Hepatocyte (in vitro differentiated cells): Measurements from ENCODE around the gene ABCG2. TPM values are rescaled to one million over a fixed set of nuclear protein-coding genes. Genes with fewer than 3 reads are reported as not detected.

Source experiments
- DNase-seq: peaks from one replicate; pipeline ENCODE4 v3.0.0-alpha.2; 2016; ENCODE audit warnings: low spot score
- H2AFZ ChIP-seq: fragments of 200-600 bp; sonication (generic); 2 replicates; pipeline ENCODE4 v1.6.0; 2016; ENCODE audit warnings: antibody characterized with exemption, mild to moderate bottlenecking
- H3K27ac ChIP-seq: fragments of 200-600 bp; sonication (generic); 2 replicates; pipeline ENCODE4 v1.5.1; 2016; ENCODE audit warnings: mild to moderate bottlenecking
- H3K27me3 ChIP-seq: fragments of 200-600 bp; sonication (generic); 2 replicates; pipeline ENCODE4 v1.6.1; 2016
- H3K36me3 ChIP-seq: fragments of 200-600 bp; sonication (generic); replicated peaks from 2 replicates; pipeline ENCODE4 v1.5.1; 2016; ENCODE audit warnings: low read depth; ENCODE audit not compliant: insufficient read depth
- H3K4me1 ChIP-seq: fragments of 200-600 bp; sonication (generic); 2 replicates; pipeline ENCODE4 v1.5.1; 2016; ENCODE audit warnings: mild to moderate bottlenecking, moderate library complexity; ENCODE audit not compliant: insufficient read depth
- H3K4me2 ChIP-seq: fragments of 200-600 bp; sonication (generic); 2 replicates; pipeline ENCODE4 v1.6.0; 2016
- H3K4me3 ChIP-seq: fragments of 200-600 bp; sonication (generic); 2 replicates; pipeline ENCODE4 v1.5.1; 2016; ENCODE audit warnings: mild to moderate bottlenecking
- H3K79me2 ChIP-seq: fragments of 200-600 bp; sonication (generic); 2 replicates; pipeline ENCODE4 v1.6.0; 2017; ENCODE audit warnings: mild to moderate bottlenecking
- H3K9me2 ChIP-seq: fragments of 200-600 bp; sonication (generic); replicated peaks from 2 replicates; pipeline ENCODE4 v1.6.0; 2017; ENCODE audit warnings: mild to moderate bottlenecking; ENCODE audit not compliant: insufficient read depth
- H3K9me3 ChIP-seq: fragments of 200-600 bp; sonication (generic); 2 replicates; pipeline ENCODE4 v1.5.1; 2016; ENCODE audit warnings: low read depth, mild to moderate bottlenecking
- H4K20me1 ChIP-seq: fragments of 200-600 bp; sonication (generic); 2 replicates; pipeline ENCODE4 v1.6.0; 2016; ENCODE audit warnings: mild to moderate bottlenecking; ENCODE audit not compliant: insufficient read depth, poor library complexity, severe bottlenecking
- EZH2 ChIP-seq: fragments of 200-600 bp; sonication (generic); IDR thresholded peaks from 2 replicates; pipeline ENCODE4 v1.6.1; 2016; ENCODE audit warnings: antibody characterized with exemption, mild to moderate bottlenecking, borderline replicate concordance
- EZH2phosphoT487 ChIP-seq: fragments of 200-600 bp; sonication (generic); IDR thresholded peaks from one replicate; pipeline ENCODE4 v1.6.1; 2018; ENCODE audit warnings: antibody characterized with exemption, mild to moderate bottlenecking, low read depth, moderate library complexity; ENCODE audit not compliant: unreplicated experiment, severe bottlenecking
- WGBS: methylation state at CpG from one replicate; pipeline ENCODE4 v1.1.6; 2016; ENCODE audit warnings: low lambda C conversion rate; ENCODE audit errors: missing lambda C conversion rate; 5-methylcytosine and 5-hydroxymethylcytosine counted together
- polyA plus RNA-seq: library from polyadenylated mRNA; unstranded; fragments of >200 nt; fragmentation: Nextera tagmentation; extraction: Ambion mirVana; gene quantifications from 2 replicates; pipeline ENCODE4 v1.2.1, GENCODE V29; 2016
- total RNA-seq: library from RNA; depleted of rRNA; stranded (reverse); fragments of >200 nt; gene quantifications from 2 replicates; pipeline ENCODE4 v1.2.3, GENCODE V29; 2014
- TF ChIP-seq, protein P1 (sequence below): fragments of 200-600 bp; sonication (generic); IDR thresholded peaks from 2 replicates; pipeline ENCODE4 v1.5.1; 2016; ENCODE audit warnings: antibody characterized with exemption, mild to moderate bottlenecking; ENCODE audit not compliant: poor library complexity

The ABCG2 gene
- total and polyA plus RNA-seq, 2 experiments from 2014 or later: 3.7 to 11.6 TPM

DNA sequence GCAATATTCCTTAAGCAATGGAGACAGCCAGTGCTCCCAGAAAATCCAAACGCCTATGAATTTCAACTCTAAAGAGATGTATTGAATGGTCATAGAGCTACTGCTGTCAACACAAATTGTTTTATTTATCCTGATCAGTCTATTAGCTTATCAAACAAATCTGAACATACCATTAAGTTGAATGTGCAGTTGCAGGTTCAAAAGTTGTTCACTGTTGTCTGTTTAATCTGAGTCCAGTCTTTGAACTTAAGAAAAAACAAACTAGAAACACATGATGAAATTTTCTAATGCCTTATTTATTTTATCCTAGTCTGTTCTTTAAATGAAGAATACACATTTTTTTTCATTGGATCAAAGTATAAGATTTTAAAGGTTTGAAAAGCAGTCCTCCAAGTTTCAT lies 77.8 kb downstream of the ABCG2 start:
- Histone ChIP-seq H3K4me1 (no peaks in the 10 kb centered on the region), H3K27me3 (no peaks in the 10 kb centered on the region), H3K9me3 (no peaks in the 10 kb centered on the region), H3K79me2 (no peaks in the 10 kb centered on the region), H4K20me1 (no peaks in the 10 kb centered on the region), H3K36me3 (no peaks in the 10 kb centered on the region), H2AFZ (no peak overlapping the region), H3K9me2 (no peaks in the 10 kb centered on the region), H3K4me3 (no peak overlapping the region), H3K4me2 (no peak overlapping the region), H3K27ac (no peak overlapping the region)
- 88% methylated on average over 1 of the region's 1 CpG for WGBS
- TF ChIP-seq, protein P1, sequence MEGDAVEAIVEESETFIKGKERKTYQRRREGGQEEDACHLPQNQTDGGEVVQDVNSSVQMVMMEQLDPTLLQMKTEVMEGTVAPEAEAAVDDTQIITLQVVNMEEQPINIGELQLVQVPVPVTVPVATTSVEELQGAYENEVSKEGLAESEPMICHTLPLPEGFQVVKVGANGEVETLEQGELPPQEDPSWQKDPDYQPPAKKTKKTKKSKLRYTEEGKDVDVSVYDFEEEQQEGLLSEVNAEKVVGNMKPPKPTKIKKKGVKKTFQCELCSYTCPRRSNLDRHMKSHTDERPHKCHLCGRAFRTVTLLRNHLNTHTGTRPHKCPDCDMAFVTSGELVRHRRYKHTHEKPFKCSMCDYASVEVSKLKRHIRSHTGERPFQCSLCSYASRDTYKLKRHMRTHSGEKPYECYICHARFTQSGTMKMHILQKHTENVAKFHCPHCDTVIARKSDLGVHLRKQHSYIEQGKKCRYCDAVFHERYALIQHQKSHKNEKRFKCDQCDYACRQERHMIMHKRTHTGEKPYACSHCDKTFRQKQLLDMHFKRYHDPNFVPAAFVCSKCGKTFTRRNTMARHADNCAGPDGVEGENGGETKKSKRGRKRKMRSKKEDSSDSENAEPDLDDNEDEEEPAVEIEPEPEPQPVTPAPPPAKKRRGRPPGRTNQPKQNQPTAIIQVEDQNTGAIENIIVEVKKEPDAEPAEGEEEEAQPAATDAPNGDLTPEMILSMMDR: no peak
- TF ChIP-seq EZH2phosphoT487 (no peak), EZH2 (no peak)
- no peak for DNase-seq

DNA sequence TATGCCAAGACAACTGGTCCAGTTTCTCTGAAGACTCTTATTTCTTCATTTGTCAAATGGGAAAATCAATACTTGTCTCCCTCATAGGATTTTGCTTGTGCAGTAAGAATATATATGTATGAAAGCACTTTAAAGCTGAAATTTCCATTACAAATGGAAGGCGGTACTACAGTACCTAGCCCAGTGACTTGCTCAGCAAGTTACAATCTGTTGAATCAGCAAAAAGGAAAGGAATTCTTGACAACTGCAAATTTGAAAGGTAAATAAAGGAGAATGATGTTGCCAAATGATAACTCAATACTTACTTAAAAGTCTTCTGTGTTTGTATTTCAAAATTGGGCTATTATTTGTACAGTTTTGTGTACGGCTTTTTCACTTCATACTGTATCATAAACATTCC lies 79.9 kb downstream of the ABCG2 start:
- no peaks in the 10 kb centered on the region for H3K4me1 ChIP-seq
- DNase-seq: no peak
- no peak overlapping the region for H3K4me2 ChIP-seq
- no peaks in the 10 kb centered on the region for H3K27me3 ChIP-seq
- H3K36me3 ChIP-seq: no peaks in the 10 kb centered on the region
- no peak overlapping the region for H3K4me3 ChIP-seq
- H2AFZ ChIP-seq: no peak overlapping the region
- WGBS: 92% methylated on average over 2 of the region's 2 CpGs
- H4K20me1 ChIP-seq: no peaks in the 10 kb centered on the region
- H3K9me3 ChIP-seq: no peaks in the 10 kb centered on the region
- no peak for TF ChIP-seq EZH2phosphoT487
- no peak for TF ChIP-seq EZH2
- TF ChIP-seq, protein P1: no peak
- no peak overlapping the region for H3K27ac ChIP-seq
- H3K9me2 ChIP-seq: no peaks in the 10 kb centered on the region
- no peaks in the 10 kb centered on the region for H3K79me2 ChIP-seq

DNA sequence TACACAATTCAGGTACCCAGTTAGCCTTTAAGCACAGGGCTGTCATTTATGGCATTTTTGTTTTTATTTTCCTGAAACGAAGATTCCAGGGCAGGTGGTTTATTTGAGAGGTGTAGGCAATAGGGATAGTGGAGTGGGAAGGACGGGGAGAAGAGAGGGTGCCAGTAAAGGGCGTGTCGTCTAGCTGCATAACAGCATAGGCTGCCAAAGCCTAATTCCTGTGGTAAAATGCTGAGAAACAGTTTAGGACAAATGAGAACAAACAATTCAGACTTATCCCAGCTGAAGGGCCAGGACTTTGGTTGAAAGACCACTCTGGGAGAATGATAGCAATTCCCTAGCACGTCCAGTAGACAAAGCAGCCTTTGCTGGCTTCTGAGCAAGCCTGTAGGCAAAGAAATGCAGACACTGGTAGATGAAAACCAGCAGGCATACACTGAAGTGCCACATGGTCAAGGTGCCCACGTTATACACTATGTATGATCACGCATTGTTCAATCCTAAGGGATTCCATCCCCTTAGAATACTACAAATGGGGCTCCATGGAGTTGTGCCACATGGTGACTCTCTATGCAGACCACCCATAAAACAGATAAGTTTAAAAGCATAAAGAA lies 80.4 kb downstream of the ABCG2 start:
- Histone ChIP-seq H4K20me1 (no peaks in the 10 kb centered on the region), H3K79me2 (no peaks in the 10 kb centered on the region), H3K4me2 (no peak overlapping the region), H3K27ac (no peak overlapping the region), H3K4me1 (no peaks in the 10 kb centered on the region), H3K4me3 (no peak overlapping the region), H3K9me3 (no peaks in the 10 kb centered on the region), H3K36me3 (no peaks in the 10 kb centered on the region), H3K27me3 (no peaks in the 10 kb centered on the region), H2AFZ (no peak overlapping the region), H3K9me2 (no peaks in the 10 kb centered on the region)
- TF ChIP-seq, protein P1: no peak
- TF ChIP-seq EZH2 (no peak), EZH2phosphoT487 (no peak)
- 93% methylated on average over 7 of the region's 7 CpGs for WGBS
- DNase-seq: no peak

DNA sequence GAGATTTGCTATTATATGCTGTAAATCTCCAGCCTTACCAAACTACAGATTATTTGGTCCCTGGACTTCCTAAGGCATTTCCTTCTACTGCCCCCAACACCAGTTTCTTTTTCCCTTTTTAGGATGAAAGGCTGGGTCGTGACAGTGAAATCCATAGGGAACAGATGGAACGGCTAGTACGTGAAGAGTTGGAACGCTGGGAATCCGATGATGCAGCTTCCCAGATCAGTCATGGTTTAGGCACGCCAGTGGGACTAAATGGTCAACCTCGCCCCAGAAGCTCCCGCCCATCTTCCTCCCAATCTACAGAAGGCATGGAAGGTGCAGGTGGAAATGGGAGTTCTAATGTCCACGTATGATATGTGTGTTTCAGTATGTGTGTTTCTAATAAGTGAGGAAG lies 83.1 kb downstream of the ABCG2 start:
- H3K4me2 ChIP-seq: no peak overlapping the region
- no peaks in the 10 kb centered on the region for H4K20me1 ChIP-seq
- no peaks in the 10 kb centered on the region for H3K79me2 ChIP-seq
- WGBS: 97% methylated on average over 9 of the region's 9 CpGs
- H3K9me2 ChIP-seq: no peaks in the 10 kb centered on the region
- no peak overlapping the region for H2AFZ ChIP-seq
- peaks cover 3% of the 10 kb centered on the region for H3K36me3 ChIP-seq
- H3K27ac ChIP-seq: no peak overlapping the region
- no peak for DNase-seq
- H3K27me3 ChIP-seq: no peaks in the 10 kb centered on the region
- TF ChIP-seq, protein P1: no peak
- TF ChIP-seq EZH2 (no peak), EZH2phosphoT487 (no peak)
- H3K4me3 ChIP-seq: no peak overlapping the region
- no peaks in the 10 kb centered on the region for H3K9me3 ChIP-seq
- H3K4me1 ChIP-seq: no peaks in the 10 kb centered on the region
